Activated T-helper 2 cell treated with anti-CD3 and anti-CD28 coated beads, Interferon-gamma antibody, Interleukin-2, Interleukin-4, amounts not matched to agents 10 μg/mL and 5 μg/mL and 100 μg/mL, durations not matched to agents 14 hours and 24 hours and 36 hours (primary cell): ENCODE measurements around the gene CEP89. TPM values are rescaled to one million over a fixed set of nuclear protein-coding genes. Genes with fewer than 3 reads are reported as not detected.
"Not testable (repeated sequence)": the region's sequence is repeated elsewhere in the genome, so short reads cannot be mapped to it uniquely, and the experiment has no call there.

Experiments
- DNase-seq: peaks from one replicate; pipeline ENCODE4 v3.0.0; 2021; ENCODE audit warnings: low spot score
- H3K27ac Mint-ChIP-seq: one replicate; pipeline ENCODE4 v1.8.0; 2021; ENCODE audit warnings: mixed read lengths
- H3K27me3 Mint-ChIP-seq: one replicate; pipeline ENCODE4 v1.8.0; 2021; ENCODE audit warnings: low read depth, mixed read lengths
- H3K36me3 Mint-ChIP-seq: one replicate; pipeline ENCODE4 v1.8.0; 2021; ENCODE audit warnings: low read depth, mixed read lengths
- H3K4me1 Mint-ChIP-seq: one replicate; pipeline ENCODE4 v1.8.0; 2021; ENCODE audit warnings: low read depth, mixed read lengths
- H3K4me3 Mint-ChIP-seq: one replicate; pipeline ENCODE4 v1.8.0; 2021; ENCODE audit warnings: low read depth, mild to moderate bottlenecking, moderate library complexity, mixed read lengths
- H3K9me3 Mint-ChIP-seq: one replicate; pipeline ENCODE4 v1.8.0; 2021; ENCODE audit warnings: mixed read lengths
- intact Hi-C: fragments of 100-400 bp; cut with micrococcal nuclease; formaldehyde crosslinking; loops from one replicate; pipeline ENCODE4 v1.15.1; 2023
- total RNA-seq: library from RNA; stranded (reverse); gene quantifications from 2 replicates; pipeline ENCODE4 v1.2.3, GENCODE V29; 2022

CEP89 gene
- total RNA-seq, 1 donor from 2014 or later, result 18.0 TPM

- H3K36me3 Mint-ChIP-seq, result no peaks in the 10 kb centered on the region
- H3K27ac Mint-ChIP-seq, result no peak overlapping the region
- peaks cover 5% of the 10 kb centered on the region for H3K4me1 Mint-ChIP-seq
- no peaks in the 10 kb centered on the region for H3K9me3 Mint-ChIP-seq
- no peak for DNase-seq
- no peaks in the 10 kb centered on the region for H3K27me3 Mint-ChIP-seq
- intact Hi-C loops, result no loop called here
- H3K4me3 Mint-ChIP-seq, result no peak overlapping the region
Measured at GRCh38 chr19:32870981-32871451, 100.7 kb downstream of the CEP89 start.

GRCh38 chr19:32869966-32870573 lies 101.7 kb downstream of the CEP89 start:
- no peak overlapping the region for H3K27ac Mint-ChIP-seq
- H3K9me3 Mint-ChIP-seq, result no peaks in the 10 kb centered on the region
- no peak for DNase-seq
- no peak overlapping the region for H3K4me3 Mint-ChIP-seq
- intact Hi-C loops, result no loop called here
- H3K27me3 Mint-ChIP-seq, result no peaks in the 10 kb centered on the region
- H3K36me3 Mint-ChIP-seq, result no peaks in the 10 kb centered on the region
- H3K4me1 Mint-ChIP-seq, result peaks cover 5% of the 10 kb centered on the region

GRCh38 chr19:32869369-32869965 lies 102.3 kb downstream of the CEP89 start, which contains the start of gene SLC7A9:
Gene SLC7A9, minus strand, starts transcription at chr19:32869767. Its CDS starts 1,233 bp downstream, at chr19:32868534.
- H3K4me3 Mint-ChIP-seq, result no peak within 1 kb of the TSS
- H3K27ac Mint-ChIP-seq, result no peak within 1 kb of the TSS
- DNase-seq, result no peak
- H3K9me3 Mint-ChIP-seq, result no peaks in the 10 kb centered on the region
- no peaks in the 10 kb centered on the region for H3K36me3 Mint-ChIP-seq
- H3K4me1 Mint-ChIP-seq, result peaks cover 5% of the 10 kb centered on the region
- intact Hi-C loops, result no loop called here
- H3K27me3 Mint-ChIP-seq, result no peaks in the 10 kb centered on the region

- no peaks in the 10 kb centered on the region for H3K9me3 Mint-ChIP-seq
- H3K4me3 Mint-ChIP-seq, result no peak overlapping the region
- no peak overlapping the region for H3K27ac Mint-ChIP-seq
- no peaks in the 10 kb centered on the region for H3K36me3 Mint-ChIP-seq
- H3K27me3 Mint-ChIP-seq, result no peaks in the 10 kb centered on the region
- intact Hi-C loops, result no loop called here
- DNase-seq, result no peak
- H3K4me1 Mint-ChIP-seq, result no peaks in the 10 kb centered on the region
Measured at GRCh38 chr19:32868206-32868950, 103.4 kb downstream of the CEP89 start.

- H3K27ac Mint-ChIP-seq, H3K36me3 Mint-ChIP-seq, H3K4me3 Mint-ChIP-seq, DNase-seq, H3K27me3 Mint-ChIP-seq, intact Hi-C loops, H3K9me3 Mint-ChIP-seq, H3K4me1 Mint-ChIP-seq: not testable (repeated sequence)
Measured at GRCh38 chr19:32867436-32867835, 104.3 kb downstream of the CEP89 start.

- no peak for DNase-seq
- Mint-ChIP-seq H3K4me3 (no peak overlapping the region), H3K36me3 (no peaks in the 10 kb centered on the region), H3K9me3 (no peaks in the 10 kb centered on the region), H3K27me3 (no peaks in the 10 kb centered on the region), H3K4me1 (no peaks in the 10 kb centered on the region), H3K27ac (no peak overlapping the region)
- intact Hi-C loops, result no loop called here
Measured at GRCh38 chr19:32866564-32867265, 105.0 kb downstream of the CEP89 start.

GRCh38 chr19:32866061-32866460 lies 105.7 kb downstream of the CEP89 start:
- intact Hi-C loops, result no loop called here
- no peaks in the 10 kb centered on the region for H3K9me3 Mint-ChIP-seq
- no peaks in the 10 kb centered on the region for H3K36me3 Mint-ChIP-seq
- H3K27ac Mint-ChIP-seq, result no peak overlapping the region
- no peak for DNase-seq
- H3K4me1 Mint-ChIP-seq, result no peaks in the 10 kb centered on the region
- no peak overlapping the region for H3K4me3 Mint-ChIP-seq
- no peaks in the 10 kb centered on the region for H3K27me3 Mint-ChIP-seq

- DNase-seq, result no peak
- no peaks in the 10 kb centered on the region for H3K36me3 Mint-ChIP-seq
- no peak overlapping the region for H3K27ac Mint-ChIP-seq
- no peaks in the 10 kb centered on the region for H3K27me3 Mint-ChIP-seq
- H3K4me3 Mint-ChIP-seq, result no peak overlapping the region
- no peaks in the 10 kb centered on the region for H3K4me1 Mint-ChIP-seq
- no peaks in the 10 kb centered on the region for H3K9me3 Mint-ChIP-seq
- intact Hi-C loops, result no loop called here
Measured at GRCh38 chr19:32865326-32865725, 106.4 kb downstream of the CEP89 start.

GRCh38 chr19:32864318-32865007 lies 107.3 kb downstream of the CEP89 start:
- H3K4me3 Mint-ChIP-seq, result no peak overlapping the region
- no peak overlapping the region for H3K27ac Mint-ChIP-seq
- H3K27me3 Mint-ChIP-seq, result no peaks in the 10 kb centered on the region
- no peaks in the 10 kb centered on the region for H3K4me1 Mint-ChIP-seq
- H3K9me3 Mint-ChIP-seq, result no peaks in the 10 kb centered on the region
- intact Hi-C loops, result no loop called here
- H3K36me3 Mint-ChIP-seq, result no peaks in the 10 kb centered on the region
- DNase-seq, result no peak

GRCh38 chr19:32863841-32864240 lies 107.9 kb downstream of the CEP89 start:
- no peaks in the 10 kb centered on the region for H3K9me3 Mint-ChIP-seq
- H3K27me3 Mint-ChIP-seq, result no peaks in the 10 kb centered on the region
- intact Hi-C loops, result no loop called here
- H3K36me3 Mint-ChIP-seq, result no peaks in the 10 kb centered on the region
- no peak overlapping the region for H3K27ac Mint-ChIP-seq
- no peak for DNase-seq
- H3K4me3 Mint-ChIP-seq, result no peak overlapping the region
- no peaks in the 10 kb centered on the region for H3K4me1 Mint-ChIP-seq

- no peak for DNase-seq
- H3K4me3 Mint-ChIP-seq, result no peak overlapping the region
- intact Hi-C loops, result no loop called here
- H3K9me3 Mint-ChIP-seq, result no peaks in the 10 kb centered on the region
- H3K36me3 Mint-ChIP-seq, result no peaks in the 10 kb centered on the region
- H3K27me3 Mint-ChIP-seq, result no peaks in the 10 kb centered on the region
- H3K4me1 Mint-ChIP-seq, result no peaks in the 10 kb centered on the region
- H3K27ac Mint-ChIP-seq, result no peak overlapping the region
Measured at GRCh38 chr19:32863301-32863700, 108.5 kb downstream of the CEP89 start.

- no peaks in the 10 kb centered on the region for H3K4me1 Mint-ChIP-seq
- H3K36me3 Mint-ChIP-seq, result no peaks in the 10 kb centered on the region
- no peak overlapping the region for H3K27ac Mint-ChIP-seq
- DNase-seq, result no peak
- H3K9me3 Mint-ChIP-seq, result no peaks in the 10 kb centered on the region
- no peak overlapping the region for H3K4me3 Mint-ChIP-seq
- intact Hi-C loops, result no loop called here
- H3K27me3 Mint-ChIP-seq, result no peaks in the 10 kb centered on the region
Measured at GRCh38 chr19:32862741-32863140, 109.0 kb downstream of the CEP89 start.
